DND-41 (cell line): Measurements from ENCODE around the gene ERC1.

ENCODE experiments used
- CTCF ChIP-seq: IDR thresholded peaks from 2 replicates; pipeline ENCODE4 v1.5.1; 2012; ENCODE audit warnings: borderline replicate concordance, low read length, moderate library complexity, mild to moderate bottlenecking; ENCODE audit not compliant: poor library complexity, severe bottlenecking; ENCODE audit errors: extremely low read depth
- EZH2 ChIP-seq: IDR thresholded peaks from 3 replicates; pipeline ENCODE4 v1.6.1; 2012; ENCODE audit warnings: borderline replicate concordance, low read depth, mild to moderate bottlenecking, moderate library complexity, low read length, inconsistent platforms; ENCODE audit not compliant: severe bottlenecking

DNA sequence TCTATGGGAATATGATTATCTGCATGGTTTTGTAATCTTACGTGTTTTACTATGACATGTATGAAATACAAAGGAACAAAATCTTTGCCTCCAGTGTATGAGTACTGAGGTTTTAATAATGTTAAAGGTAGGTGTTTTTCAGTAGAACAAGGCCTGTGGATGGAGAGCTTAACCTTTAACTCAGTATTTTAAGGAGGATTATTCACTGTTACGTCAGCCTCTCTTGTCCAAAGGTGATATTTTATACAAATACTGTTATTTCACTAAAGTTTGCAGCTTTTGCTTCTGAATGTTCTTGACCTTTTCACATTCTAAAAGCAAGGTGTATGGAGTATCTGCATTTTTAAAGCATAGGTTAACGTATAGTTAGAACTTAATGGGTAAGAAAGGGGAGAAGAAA is 195.3 kb downstream of the ERC1 start:
- no peak for TF ChIP-seq CTCF
- TF ChIP-seq EZH2: no peak
